ENCODE measurements around the gene ABITRAM.
"Not testable (repeated sequence)": the region's sequence is repeated elsewhere in the genome, so short reads cannot be mapped to it uniquely, and the experiment has no call there.

Gene ABITRAM, protein sequence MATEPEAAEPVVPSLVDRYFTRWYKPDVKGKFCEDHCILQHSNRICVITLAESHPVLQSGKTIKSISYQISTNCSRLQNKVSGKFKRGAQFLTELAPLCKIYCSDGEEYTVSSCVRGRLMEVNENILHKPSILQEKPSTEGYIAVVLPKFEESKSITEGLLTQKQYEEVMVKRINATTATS

DNA sequence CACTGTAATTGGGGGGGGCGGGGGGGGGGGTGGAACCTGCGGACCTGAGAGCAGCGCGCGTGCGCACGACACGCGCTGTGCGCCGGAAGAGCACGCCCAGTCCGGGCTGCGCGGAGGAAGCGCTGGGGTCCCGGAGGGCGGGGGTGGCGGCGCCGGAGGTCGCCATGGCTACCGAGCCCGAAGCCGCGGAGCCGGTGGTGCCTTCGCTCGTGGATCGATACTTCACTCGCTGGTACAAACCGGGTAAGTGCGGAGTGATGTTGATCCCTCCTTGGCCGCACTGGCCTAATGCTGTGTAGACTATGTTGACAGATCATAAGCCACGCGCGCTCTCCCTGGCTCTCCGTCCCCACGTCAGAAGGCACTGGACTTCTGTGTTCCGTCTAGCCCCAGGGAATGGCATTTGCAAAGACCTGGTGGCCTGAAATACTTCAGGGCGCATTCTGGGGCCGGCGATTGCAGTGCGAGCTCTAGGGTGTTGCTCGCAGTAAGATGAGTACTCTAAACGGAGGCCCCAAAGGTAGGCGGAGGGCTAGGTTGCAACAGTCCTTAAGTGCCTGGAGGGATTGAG lies at the start of gene ABITRAM:
TSS of gene ABITRAM (plus strand) at position 78 of the 571 bp plus-strand sequence. CDS start at position 165, 87 bp downstream.
- DNase-seq = peak; percentile 73

DNA sequence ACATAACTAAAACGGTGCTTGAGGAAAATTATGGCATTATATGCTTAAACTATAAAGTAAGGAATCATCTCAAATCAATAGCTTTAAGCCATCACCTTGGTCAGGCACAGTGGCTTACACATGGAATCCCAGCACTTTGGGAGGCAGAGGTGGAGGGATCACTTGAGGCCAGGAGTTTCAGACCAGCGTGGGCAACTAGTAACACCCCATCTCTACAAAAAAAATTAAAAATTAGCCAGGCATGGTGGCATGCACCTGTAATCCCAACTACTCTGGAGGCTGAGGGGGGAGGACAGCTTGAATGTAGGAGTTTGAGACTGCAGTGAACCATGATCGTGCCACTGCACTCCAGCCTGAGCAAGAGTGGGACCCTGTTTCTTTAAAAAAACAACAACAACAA lies 49.5 kb upstream of the ABITRAM start:
- DNase-seq = no peak

DNA sequence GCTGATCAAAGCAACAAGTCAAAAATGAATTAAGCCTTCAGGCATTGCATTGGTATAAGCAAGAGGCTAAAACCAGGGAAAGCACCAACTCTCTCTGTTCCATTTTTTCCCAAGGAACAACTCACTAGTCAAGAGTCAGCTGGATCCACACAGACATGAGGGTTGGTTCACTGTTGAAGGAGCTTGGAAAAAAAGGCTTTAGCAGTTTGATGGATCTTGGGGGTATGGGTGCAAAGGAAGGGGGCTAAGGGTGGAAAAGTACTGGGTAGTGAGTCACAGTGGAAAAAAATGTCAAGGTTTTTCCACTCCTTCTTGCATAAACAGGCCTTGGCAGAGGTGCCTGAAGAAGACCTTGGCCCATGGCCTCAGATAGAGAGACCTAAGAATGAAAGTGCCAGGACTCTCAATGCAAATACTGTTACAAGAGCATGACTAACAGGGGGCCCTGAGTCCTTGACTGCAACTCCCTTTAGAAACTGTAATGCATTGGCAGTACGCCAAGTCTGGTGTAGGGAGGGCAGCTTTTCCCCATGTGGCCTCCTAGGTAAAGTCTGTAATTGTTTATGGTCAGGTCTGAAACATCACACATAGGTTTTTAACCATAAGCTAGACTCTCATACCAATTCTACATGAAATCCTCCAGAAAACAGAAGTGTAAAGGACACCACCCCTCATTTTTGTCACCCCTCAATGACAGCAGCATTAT lies 48.4 kb upstream of the ABITRAM start:
- DNase-seq = peak; percentile 77

DNA sequence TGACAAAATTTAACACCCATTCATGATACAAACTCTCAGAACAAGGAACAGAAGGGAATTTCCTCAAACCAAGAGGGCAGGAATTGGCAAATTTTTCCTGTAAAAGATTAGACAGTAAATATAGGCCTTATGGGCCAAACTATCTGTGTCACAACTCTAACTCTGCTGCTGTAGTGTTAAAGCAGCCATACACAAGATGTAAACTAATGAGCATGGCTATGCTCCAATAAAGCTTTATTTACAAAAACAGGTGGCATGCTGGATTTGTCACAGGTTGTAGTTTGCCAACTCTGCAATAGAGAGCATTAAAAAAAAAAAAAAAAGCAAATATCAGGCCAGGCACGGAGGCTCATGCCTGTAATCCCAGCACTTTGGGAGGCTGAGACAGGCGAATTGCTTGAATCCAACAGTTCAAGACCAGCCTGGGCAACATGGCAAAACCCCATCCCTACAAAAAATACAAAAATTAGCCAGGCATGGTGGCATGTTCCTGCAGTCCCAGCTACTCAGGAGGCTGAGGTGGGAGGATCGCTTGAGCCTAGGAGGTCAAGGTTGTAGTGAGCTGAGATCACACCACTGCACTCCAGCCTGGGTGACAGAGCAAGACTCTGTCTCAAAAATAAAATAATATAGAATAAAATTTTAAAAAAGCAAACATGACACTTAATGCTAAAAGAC lies 47.5 kb upstream of the ABITRAM start:
- not testable (repeated sequence) for DNase-seq

DNA sequence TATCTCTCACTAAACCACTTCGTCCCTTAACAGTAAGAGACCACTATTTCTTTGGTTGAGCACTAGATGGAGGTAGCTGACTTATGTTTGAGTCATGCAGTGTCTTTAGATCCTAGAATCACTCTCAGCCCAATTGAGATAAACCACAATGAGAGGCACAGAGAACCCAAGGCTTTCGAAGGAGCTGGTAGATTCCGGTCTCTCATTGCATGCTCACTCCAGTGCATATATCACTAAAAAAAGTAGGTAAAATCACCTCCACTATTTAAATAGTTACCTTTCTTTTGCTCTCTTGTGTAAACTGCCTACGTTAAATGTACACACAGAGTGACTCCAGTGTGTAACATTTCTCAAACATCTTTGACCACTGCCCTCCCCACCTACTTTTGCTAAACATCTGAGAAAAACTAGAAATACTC lies 44.5 kb upstream of the ABITRAM start:
- DNase-seq = no peak

DNA sequence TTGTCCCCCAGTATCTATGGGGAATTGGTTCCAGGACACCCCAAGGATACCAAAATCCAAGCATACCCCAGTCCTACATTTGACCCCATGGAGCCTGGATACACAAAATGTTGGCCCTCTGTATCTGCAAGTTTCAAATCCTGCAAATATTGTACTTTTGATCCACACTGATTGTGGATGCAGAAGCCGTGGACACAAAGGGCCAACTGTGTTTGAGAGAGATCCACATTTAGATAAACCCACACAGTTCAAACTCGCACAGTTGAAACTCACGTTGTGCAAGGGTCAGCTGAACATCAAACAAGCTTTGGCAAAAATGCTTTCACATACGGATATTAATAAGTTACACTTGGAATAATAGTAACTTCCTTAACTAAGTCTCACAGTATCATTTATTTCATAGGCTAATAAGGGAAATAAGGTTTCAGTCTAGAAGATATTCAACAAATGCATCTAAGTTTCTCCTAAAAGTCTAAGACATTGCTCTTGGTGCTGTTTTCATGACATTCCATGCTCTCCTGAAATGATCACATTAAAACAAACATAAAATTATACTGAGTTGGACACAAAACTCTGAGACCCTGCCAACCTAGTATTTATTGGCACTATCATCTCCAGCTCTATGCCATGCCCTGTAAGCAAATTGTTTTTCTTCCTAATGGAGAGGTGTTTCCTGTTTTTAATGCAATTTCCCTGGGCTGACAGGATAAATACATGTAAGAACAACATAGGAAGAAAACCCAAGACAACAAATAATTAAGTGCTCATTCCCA lies 39.8 kb upstream of the ABITRAM start:
- DNase-seq = no peak

DNA sequence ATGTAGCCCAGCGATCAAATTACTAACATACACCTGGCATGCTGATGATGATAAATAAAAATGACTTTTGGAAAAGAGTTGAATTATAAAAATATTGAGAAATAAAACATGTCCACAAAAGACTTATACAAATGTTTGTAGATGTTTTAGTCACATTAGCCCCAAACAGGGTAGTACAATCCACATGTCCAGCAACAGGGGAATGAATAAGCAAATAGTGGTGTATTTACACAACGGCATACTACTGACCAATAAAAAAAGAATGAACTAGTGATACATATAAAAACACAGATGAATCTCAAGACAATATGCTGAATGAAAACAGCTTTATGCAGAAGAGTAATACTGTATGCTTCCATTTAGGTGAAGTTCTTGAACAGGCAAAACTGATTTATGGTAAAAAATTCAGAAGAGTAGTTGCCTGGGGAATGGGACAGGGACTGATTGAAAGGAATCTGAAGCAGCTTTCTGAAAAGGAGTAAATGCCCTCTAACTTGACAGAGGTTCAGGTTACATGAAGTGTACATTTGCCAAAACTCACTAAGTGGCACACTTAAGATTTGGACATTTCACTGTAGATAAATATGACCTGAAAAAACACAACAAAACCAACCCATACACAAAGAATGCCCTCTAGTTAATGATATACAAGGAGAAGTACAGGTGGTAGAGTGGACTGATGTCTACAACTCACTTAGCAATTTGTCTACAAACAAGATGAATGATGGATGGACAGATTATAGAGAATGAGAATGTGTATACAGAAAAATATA lies 36.7 kb upstream of the ABITRAM start:
- DNase-seq = no peak

DNA sequence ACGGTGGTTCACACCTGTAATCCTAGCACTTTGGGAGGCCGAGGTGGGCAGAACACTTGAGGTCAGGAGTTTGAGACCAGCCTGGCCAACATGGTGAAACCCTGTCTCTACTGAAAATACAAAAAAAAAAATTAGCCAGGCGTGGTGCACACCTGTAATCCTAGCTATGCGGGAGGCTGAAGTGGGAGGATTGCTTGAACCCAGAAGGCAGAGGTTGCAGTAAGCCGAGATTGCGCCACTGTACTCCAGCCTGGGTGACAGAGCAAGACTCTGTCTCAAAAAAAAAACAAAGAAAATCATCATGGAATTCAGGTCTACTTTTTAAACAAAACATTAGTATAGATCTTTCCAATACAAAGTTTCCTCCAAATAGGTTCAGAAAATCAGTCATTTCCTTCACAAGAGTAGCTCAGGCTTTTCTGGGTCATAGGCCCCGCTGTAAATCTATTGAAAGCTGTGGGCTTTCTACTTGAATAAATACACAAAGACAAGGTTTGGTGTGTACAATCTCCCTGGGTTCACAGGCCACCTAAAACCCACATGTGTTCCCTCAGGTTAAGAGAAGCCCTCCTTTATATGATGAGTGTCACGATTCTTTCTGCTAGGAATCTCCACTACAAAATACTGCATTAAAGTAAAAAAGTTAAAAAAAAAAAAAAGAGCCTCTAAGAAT lies 35.0 kb upstream of the ABITRAM start:
- DNase-seq = not testable (repeated sequence)

DNA sequence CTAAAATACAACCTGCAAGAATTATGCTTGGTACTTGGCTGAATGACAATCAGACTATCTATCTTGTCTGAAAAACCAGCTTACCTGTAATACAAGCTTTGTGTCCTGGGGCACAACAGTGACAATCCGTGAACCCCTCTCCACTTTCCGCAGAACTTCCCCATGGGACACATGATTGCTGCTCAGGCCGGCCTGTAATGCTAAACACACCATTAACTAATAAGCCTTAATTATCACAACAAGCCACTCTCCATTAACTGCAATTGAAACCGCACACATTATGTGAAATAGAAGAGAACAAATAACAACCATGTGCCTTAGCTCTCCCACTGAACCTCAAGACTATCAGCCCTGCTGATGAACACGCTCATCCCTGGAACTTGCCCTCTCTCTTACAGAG lies 34.0 kb upstream of the ABITRAM start:
- DNase-seq = no peak

DNA sequence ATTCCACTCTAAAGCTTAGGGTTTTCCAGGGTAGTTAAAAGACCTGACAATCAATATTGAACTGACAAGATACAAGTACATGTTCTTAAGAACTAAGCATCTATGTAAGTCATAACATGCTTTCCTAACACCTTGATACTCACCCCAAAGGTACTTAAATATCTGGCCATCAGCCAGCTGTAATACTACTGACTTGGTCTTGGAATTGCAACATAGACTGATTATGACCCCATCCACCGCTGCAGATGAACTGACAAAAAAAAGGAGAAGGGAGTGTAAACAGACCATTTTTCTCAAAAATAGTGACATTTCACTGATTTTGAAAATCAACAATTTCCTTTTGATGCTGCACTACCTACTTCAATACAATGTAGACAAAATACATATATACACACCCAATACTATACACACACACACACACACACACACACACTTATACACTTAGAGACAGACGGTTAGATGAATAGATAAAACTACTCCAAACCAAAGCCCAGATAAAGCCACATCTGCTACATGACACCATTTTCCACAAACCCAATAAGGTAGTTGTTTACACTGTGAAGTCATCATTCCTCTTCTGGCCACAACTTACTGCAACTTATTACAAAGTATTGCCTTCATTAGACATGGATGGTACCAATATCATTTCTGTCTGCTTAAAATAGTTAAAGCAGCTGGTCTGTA lies 30.6 kb upstream of the ABITRAM start:
- DNase-seq = no peak

DNA sequence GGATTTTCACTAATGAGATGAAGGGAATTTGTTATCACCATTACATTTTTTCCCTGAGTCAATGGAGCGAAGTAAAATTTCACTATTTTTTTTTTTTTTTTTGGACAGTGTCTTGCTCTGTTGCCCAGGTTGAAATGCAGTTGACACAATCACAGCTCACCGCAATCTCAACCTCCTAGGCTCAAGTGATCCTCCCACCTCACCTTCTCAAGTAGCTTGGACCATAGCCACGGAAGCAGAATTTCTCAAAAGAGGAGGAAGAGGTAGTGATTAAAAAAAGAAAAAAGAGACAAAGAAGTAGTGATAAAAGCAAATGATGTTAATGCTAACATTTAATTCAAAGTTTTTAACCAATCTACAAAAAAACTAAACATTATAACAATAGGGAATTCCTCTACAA lies 30.0 kb upstream of the ABITRAM start:
- no peak for DNase-seq

DNA sequence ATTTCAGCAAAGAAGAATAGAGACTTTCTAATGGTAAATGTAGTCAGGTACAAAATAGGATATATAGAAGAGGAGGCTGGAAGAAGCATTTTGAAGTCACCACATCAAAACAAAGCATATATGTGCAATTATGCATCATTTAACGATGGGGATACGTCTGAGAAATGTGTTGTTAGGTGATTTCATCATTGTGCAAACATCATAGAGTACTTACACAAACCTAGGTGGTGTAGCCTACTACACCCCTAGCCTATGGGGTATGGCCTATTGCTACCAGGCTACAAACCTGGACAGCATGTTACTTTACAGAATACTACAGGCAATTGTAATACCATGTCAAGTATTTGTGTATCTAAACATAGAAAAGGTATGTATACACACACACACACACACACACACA lies 28.7 kb upstream of the ABITRAM start:
- no peak for DNase-seq

DNA sequence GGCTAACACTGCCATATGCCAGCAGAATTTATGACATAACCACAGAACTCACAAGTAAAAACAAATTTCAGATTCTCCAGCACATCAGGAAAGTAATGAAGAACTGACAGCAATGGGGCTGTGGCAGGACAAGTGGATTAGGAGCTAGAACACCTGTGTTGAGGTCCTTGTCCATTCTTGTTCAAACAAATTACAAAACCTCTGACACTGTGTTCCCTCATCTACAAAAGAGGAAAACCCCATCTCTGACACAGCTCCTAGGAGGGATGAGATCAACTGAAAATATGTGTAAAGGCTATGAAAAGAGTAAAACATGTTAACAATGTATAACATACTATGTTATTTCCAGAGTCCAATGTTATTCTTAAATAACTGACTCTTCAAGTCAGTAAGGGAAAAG lies 23.8 kb upstream of the ABITRAM start:
- no peak for DNase-seq

DNA sequence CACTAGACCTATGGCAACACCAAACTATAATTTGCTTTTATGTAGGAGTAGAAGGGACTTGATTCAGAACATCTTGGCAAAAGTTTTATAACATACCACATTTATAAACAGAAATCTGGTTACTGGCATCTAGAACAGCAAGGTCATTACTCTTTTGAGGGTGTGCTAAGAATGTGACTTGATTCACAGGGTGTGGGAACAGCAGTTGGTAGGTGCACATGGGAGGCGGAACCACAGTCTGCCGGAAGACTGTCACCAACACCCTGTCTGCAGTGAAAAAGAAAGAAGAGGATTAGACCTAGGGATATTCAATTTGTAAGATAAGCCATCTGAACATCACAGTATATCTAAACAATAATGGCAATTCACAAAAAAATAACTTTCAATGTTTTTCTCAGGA lies 23.3 kb upstream of the ABITRAM start:
- no peak for DNase-seq

DNA sequence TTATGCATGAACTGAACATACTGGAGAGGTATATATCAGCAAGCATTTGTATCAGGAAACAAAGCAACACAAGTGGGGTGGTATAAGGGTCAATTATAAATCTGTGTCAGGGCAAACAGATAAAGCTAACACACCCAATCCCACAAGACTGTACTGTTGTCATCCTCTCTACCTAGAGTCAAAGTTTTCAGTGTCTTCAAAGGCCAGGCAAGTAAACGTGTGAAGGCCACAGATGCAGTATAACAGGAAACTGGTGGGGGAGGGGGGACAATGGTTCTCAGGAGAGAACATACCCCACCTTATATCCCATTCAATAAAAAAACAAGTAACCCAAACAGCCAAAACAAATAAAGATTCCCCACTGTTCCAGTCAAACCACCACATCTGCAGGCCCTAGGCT lies 22.4 kb upstream of the ABITRAM start:
- no peak for DNase-seq

DNA sequence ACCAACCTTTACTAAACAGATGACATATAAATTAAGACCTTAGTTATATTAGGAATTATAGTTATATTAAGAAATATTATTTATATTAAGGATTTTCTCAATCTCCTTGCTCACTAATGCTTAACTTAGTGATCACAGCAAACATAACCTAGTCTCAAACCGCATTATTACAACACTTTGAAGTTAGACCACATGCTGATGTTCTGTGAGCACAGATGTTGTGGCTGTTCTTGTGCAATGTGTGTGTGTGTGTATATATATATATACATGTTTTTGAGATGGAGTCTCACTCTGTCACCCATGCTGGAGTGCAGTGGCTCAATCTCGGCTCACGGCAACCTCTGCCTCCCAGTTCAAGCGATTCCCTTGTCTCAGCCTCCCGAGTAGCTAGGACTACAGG lies 20.8 kb upstream of the ABITRAM start:
- DNase-seq = no peak

DNA sequence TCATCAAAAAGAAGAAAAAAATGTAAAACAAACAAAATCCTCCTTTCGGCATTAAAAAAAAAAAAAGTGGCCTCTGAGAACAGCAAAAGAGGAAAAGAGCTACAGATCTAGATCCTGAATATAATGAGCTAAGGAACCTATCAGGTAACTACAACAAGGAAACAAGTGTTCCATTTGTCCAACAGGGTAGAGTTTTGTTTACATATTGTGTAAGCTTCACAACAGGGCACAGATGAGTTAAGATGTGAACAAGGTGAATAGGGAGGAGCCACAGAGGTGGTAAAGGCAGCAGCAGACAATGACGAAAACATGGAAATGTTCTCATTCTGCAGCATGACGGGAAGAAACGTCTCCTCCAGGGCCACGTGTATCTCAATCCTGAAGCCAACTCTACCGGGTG lies 14.7 kb upstream of the ABITRAM start:
- DNase-seq = no peak

DNA sequence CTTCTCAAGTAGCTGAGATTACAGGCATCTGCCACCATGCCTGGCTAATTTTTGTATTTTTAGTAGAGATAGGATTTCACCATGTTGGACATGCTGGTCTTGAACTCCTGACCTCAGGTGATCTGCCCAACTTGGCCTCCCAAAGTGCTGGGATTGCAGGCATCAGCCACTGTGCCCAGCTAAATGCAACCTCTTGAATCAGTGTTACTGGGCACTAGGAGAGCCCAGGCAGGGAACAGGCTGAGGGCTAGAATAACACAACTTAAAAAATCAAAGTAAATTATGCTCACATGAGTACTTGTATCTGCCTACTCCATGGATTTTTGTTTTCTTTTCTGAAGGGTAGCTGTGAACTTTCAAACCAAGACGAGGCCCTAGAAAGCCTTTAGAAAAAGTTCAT lies 13.8 kb upstream of the ABITRAM start:
- not testable (repeated sequence) for DNase-seq

DNA sequence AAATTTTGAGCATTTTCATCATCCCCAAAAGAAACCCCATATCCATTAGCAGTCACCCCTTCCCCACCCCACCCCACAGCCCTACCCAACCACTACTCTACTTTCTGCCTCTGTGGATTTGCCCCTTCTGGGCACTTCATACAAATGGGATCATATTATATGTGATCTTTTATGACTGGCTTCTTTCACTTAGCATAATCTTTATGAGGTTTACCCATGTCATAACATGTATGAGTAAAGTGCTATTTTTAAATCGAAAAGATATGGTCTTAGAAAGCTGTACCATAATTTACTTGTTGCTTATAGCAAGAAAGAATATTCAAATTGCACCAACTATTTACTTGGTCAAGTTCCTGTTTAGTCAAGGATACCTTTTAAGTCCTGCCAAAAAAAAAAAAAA lies 13.0 kb upstream of the ABITRAM start:
- DNase-seq = no peak

DNA sequence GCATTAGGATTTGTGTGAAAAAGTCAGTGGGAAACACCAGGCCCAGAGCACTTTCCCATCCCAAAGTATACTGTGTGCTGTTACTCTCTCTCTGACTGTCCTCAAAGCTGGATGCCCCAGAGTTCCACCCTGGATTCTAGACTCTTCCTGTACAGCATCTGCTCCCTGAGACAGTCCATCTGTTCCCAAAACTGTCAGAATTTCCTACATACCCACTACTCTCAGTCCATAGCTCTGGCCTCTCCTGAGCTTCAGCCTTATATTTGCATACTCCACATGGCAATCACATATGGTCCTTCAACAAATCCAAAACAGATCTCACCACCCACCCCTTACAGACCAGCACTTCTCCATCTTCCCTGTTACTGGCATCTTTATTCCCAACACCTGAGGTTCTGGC lies 9.7 kb upstream of the ABITRAM start:
- no peak for DNase-seq

DNA sequence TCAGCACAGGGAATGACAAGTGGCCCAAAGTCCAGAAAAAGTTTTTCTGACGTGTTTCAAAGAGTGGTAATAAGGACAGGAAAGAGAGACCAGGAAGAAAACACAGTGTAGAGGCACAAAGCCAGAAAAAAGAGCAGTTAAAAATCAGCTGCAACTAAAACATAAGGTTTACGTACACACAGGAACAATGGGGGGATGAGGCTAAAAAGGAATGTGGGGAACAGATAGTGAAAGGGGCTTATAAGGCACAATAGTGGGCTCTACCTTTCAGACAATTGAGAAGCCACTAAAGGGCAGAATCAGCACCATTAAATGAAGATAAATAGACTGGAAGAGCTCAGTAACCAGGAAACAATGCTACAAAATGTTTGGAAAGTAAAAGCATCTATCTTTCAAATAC lies 5.8 kb upstream of the ABITRAM start:
- no peak for DNase-seq

All from stimulated activated CD4-positive, alpha-beta T cell treated with anti-CD3 and anti-CD28 coated beads, Interleukin-1b, Interleukin-23, amount 100 ng/mL, for 48 hours (primary cell).